ENCODE data around the gene BORCS8.

GRCh38 chr19:19192910-19193423, 1.0 kb upstream of the BORCS8 start:
- TF ChIP-seq CTCF (IDR thresholded peaks at IDR 0.05) (no peak), POLR2A (IDR thresholded peaks at IDR 0.05) (no peak)

Measured in testis (tissue), 2 donors.